ENCODE measurements around the gene TLE1.
"Not testable (repeated sequence)": the region's sequence is repeated elsewhere in the genome, so short reads cannot be mapped to it uniquely, and the experiment has no call there.

Gene TLE1

GRCh38 chr9:81599837-81600236, 89.5 kb downstream of the TLE1 start:
- no peak for DNase-seq

- no peak for DNase-seq
Measured at GRCh38 chr9:81598811-81599210, 90.5 kb downstream of the TLE1 start.

GRCh38 chr9:81598123-81598497, 91.2 kb downstream of the TLE1 start:
- no peak for DNase-seq

DNA sequence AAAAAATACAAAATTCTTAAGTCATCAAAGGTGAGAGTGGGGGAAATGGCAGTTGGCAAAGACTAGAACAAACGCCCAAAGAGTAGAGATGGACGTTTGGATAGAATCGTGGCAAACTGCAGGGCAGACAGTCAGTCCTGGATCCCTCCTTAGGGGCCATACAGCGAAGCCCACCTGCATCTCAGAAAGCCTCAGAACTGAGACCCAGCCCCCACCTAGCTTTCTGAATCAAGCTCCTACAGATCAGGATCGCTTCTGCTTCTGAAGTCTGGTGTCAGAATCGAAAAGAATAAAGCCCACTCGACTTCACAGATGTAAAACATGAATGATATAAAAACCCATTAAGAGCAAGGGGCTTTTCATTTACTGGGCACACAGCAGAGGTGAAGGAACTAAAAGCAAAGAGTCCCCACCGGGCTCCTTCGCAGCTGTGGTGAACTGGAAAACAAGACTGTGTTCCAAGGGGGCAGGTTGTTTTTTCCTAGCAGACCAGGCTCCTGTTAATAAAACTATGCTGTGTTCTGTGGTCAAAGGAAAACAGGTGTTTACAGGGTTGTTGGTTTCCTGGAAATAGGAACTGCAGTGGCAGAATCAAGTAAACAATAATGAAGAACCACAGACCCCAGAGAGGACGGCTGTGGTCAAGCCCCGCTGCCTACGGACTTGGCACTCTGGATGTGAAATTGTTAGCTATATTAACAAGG, 91.8 kb downstream of the TLE1 start:
- DNase-seq, result no peak

GRCh38 chr9:81596679-81597418, 92.5 kb downstream of the TLE1 start:
- no peak for DNase-seq

- no peak for DNase-seq
Measured at GRCh38 chr9:81595887-81596543, 93.3 kb downstream of the TLE1 start.

- DNase-seq, result not testable (repeated sequence)
Measured at GRCh38 chr9:81595293-81595692, 94.1 kb downstream of the TLE1 start.

DNA sequence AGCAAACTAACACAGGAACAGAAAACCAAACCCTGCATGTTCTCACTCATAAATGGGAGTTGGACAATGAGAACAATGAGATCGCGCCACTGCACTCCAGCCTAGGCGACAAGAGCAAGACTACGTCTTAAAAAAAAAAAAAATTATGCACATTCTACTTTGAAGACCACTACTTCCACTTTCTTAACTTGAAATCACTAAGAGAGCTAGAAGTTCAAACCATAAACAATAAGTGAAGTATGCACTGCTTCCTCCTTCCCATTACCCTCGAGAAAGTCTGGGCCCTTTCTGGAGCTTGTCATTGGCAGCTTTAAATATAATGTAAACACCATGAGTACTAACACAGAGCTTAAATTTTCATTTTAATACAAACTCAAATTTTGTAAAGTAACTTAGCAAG, 94.9 kb downstream of the TLE1 start:
- no peak for DNase-seq

GRCh38 chr9:81592887-81593266, 96.5 kb downstream of the TLE1 start:
- no peak for DNase-seq

GRCh38 chr9:81591791-81592190, 97.6 kb downstream of the TLE1 start:
- no peak for DNase-seq

- no peak for DNase-seq
Measured at GRCh38 chr9:81590688-81591087, 98.7 kb downstream of the TLE1 start.

GRCh38 chr9:81589819-81590218, 99.5 kb downstream of the TLE1 start:
- no peak for DNase-seq

GRCh38 chr9:81589392-81589791, 100.0 kb downstream of the TLE1 start:
- no peak for DNase-seq

DNA sequence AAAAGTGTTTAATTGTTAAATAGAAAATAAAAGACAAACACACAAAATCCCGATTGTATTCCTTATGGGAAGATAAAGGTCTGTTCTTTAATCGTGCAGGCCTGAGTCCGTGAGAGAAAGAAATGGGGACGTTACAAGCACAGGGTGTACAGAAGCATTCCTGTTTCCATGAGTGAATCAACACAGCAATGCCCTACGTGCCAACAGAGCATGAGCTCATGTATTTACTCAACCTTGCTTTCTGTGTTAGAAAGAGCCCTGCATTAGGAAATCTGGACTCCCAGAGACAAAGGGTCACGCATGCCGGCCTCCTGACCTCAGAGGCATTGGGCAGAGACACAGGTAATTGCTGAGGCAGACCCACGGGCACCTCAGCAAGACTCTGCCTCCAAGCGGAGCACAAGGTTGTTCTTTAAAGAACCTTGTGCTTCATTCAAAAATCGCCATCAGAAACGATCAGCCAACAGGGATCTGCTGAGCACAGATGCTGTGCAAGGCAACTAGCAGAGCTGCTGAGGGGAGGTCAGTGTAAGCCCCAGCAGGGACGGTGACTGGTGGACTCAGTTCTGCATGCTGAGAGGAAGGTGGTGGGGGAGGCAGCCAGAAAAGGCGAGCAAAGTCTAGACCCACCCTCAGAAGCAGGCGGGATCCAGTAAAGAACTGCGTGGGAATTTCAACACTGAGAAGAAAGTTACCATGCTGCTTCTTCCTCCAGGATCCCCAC, 101.0 kb downstream of the TLE1 start:
- DNase-seq, result no peak

DNA sequence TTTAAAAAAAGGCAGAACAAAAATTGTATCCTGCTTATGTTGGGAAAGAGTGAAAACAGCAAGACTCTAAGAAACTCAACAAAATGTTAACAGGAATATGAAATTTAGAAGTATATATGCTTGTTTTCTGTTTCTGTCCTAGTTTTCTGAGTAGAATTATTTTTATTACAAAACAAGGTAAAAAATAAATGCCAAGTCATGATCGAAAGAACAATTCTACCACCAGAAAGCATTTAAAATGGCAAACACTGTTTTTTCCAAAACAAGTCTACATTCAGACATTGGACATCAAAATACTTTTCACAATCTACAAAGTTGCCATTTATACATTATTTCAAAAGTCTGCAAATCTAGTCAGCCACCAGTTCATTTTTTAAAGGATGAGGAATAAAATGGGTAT, 102.6 kb downstream of the TLE1 start:
- DNase-seq, result no peak

DNA sequence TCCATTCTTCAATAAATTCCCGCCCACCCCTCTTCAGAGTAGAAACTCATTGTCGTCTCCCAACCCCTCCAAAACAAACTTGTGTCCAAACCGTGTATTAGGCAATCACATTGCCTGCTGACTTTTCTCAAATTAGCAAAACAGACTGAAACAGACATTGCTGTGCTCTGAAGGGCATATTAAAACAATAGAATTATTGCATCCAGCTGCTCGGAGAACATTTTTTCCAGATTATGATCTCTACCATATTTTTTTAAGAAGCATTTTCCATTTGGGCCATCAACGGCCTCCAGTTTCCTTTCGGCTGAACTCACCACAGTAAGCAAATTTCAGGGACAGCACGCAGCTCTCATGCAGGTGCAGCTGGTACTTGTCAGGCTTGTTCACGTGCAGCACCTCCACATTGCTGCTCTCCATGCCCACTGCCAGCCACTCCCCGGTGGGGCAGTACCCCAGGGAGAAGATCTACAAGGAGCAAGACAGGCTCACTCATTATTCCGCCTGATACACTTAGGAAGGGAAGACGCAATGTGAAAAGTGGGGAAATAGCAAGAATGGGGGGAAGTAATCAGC, 104.1 kb downstream of the TLE1 start:
- no peak for DNase-seq

DNA sequence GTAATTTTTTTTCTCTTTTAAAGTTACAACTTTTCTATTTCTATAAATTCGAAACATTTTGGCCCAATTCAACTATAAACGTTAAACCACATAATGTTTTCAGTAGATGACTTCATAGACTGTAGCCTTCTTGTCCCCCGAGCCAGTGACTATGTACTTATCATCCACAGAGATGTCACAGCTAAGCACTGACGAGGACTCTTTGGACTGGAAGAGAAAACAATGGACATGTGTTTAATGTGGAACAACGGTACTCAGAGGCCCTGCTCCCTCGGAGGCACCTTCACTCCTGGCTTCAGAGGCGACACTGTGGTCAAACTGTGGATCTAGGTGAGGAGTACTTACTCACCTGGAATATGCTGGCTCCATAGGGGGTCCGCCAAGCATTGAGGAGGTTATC, 105.2 kb downstream of the TLE1 start:
- no peak for DNase-seq

GRCh38 chr9:81581986-81582385, 107.4 kb downstream of the TLE1 start:
- no peak for DNase-seq

DNA sequence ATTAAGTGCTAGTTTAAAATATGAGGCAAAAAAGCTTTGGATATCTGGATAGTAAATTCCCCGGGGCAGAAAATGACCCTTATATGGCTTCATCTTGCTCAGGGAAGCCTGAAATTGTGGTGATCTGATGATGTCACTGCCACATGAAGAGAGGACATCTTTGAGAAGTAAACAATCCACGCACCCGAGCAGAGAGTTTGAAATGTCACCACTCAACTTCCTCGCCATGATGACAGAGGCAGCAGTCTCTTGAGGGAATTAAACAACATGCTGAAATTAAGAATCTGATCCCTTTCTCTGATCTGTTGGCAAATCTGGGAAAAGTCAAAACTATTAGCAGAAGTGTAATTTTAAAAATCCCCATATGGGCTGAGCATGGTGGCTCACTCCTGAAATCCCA, 110.0 kb downstream of the TLE1 start:
- DNase-seq, result no peak

- DNase-seq, result no peak
Measured at GRCh38 chr9:81578606-81579005, 110.7 kb downstream of the TLE1 start.

- DNase-seq, result no peak
Measured at GRCh38 chr9:81575956-81576355, 113.4 kb downstream of the TLE1 start.

GRCh38 chr9:81574405-81574804, 114.9 kb downstream of the TLE1 start:
- DNase-seq, result no peak
